GM19023 (cell line): ENCODE results near the gene NT5DC3.

ENCODE experiments used
- ATAC-seq: cut with Tn5 transposase; IDR thresholded peaks from one replicate; pipeline ENCODE4 v1.9.1; 2021; ENCODE audit warnings: mild to moderate bottlenecking, moderate library complexity; ENCODE audit not compliant: unreplicated experiment

Gene NT5DC3

DNA sequence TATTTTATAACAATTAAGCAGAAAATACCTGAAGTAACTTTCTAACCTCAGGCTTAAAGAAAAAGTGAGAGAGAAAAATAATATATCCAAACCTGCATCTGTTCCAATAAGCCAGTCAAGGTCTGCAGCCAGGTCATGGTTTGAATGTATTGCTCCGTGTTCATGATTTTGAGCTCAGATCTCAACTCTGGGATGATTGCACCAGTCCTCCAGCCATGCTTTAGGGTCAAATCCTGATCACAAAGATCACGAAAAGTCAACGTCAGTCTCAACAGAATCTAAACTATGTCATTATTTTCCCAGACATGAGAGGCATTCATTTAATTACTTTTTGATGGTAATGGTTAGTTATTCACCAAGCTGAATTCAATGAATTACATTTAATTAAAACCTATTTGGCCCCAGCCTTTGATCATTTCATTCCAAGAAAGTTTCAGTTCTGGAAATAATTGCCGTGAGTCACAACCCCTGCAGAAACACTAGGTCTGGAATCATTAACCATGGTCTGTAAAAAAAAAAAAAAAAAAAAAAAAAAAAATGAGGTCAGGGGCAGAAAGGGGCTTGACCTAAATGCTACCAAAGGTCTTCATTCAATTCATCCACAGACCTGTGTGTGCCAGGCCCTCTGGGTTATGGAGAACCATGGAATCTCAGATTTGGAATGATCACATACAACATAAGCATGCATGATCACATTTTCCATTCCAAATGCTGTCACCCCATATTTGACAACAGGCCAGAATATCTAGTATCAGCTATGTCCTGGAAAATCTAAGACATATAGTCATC, 55.6 kb downstream of the NT5DC3 start:
- ATAC-seq, result no peak

GRCh38 chr12:103783744-103784664, 57.0 kb downstream of the NT5DC3 start:
- ATAC-seq, result no peak

- no peak for ATAC-seq
Measured at GRCh38 chr12:103782399-103782798, 58.6 kb downstream of the NT5DC3 start.

DNA sequence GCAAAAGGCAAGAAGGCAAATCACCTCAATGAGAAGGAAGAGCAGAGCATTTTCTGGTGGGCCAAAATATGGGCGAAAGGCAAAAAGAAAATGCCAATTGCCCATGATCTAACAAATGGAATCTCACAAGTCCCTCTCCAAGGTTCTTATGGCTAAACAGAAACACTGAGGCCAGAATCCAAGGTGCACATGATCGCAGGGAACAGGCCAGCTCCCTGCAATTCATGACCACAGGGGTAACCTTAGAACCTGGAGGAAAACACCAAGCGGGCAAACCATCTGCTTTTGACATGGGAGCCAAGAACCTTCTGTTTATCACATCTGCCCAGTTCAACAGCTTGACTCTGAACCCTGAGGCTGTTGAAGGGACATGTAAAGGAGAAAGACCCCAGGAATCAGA, 60.0 kb downstream of the NT5DC3 start:
- ATAC-seq, result no peak

DNA sequence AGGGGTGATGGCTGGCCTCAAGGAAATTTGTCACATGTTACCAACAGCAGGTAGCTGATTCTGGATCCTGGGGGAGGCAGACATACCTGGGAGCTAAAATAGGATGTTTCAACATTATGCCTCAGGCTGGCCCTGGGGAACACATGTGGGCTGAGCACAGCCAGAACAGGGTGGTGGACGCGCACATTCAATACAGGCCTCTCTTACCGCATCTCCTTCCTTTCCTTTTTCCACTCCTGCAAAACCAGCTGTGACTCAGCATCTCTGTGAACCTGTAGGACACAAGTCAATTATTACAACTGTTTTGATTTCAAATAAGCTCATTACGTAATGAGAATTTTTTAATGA, 61.0 kb downstream of the NT5DC3 start:
- ATAC-seq, result no peak

DNA sequence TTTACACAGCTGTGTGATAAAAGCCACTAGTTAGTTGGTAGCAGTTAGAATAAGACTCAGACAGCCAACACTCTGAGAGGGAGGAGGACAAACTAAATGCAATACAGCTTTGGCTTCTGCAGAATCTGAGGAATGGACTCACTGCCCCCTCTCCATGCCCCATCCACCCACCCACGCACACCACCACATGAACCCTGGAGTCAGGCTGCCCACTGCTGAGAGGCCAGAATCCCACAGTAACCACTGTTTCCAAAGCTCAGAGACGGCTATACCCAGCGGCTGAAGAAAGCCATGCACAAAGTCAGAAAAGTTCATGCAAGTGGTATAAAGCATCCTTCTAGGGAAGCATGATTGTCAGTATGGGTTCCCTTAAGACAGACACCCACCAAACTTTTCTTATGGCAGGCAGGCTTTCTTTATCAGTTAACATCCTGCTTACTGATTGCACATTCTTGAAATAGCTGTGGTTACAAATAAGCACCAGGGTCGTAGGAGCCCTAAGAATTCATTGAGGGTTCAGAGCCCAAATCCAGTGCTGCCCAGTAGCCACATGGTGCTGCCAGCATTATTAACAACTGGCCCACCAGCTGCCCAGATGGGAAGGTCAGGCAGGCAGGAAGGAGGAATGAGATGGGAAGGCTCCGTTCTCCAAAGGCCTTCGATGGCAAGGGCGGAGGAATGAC, 61.5 kb downstream of the NT5DC3 start:
- ATAC-seq, result no peak

DNA sequence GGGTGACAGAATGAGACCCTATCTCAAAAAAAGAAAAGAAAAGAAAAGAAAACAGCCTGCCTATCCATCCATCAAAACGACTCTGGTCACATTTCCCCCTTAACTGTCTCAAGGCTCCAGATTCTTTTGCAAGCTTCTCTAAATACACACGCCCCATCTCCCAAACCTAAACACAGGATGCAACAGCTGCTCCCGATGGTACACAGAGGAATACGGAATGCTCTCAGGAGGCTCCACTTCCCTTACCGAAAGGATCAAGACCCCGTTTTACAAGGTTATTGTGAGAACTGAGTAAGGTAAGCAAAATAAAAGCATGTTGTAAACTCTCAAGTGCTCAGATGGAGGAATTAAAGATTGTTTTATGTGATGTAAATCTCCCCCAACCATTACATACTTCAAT, 62.3 kb downstream of the NT5DC3 start:
- ATAC-seq, result no peak

GRCh38 chr12:103774977-103775560, 66.0 kb downstream of the NT5DC3 start:
- ATAC-seq, result no peak

DNA sequence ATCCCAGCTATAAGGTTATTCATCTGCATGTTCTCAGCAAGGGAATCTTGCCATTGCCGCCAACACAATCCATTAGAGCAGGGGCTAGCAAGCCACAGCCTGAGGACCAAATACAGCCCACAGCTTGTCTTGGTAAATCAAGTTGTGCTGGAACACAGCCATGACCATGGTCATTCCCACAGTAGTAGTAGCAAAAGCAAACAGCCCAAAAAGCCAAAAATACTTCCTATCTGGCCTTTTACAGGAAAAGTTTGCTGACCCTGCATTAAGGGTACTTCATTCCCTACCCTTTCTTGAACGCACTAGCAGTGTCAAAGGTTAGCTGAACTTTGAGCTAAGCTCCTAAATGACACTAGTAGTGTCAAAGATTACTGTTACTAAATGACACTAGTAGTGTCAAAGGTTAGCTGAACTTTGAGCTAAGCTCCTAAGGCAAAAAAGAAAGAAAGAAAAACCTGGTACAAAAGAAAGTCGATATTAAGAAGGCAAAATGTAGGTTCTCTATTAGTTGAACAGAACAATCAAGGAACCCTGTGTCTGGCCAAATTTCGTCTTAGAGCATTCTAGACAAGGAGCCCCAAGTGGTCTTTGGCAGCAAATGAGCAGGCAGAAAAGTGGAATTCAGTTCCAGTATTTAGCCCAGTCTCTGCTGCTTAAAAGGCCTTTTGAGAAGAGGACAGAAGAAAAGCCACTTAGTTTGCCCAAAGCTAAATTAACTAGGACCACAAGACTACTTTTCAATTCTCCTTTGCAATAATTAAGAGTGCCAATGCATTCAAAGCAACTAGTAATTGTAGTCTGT, 67.7 kb downstream of the NT5DC3 start:
- no peak for ATAC-seq

- ATAC-seq, result no peak
Measured at GRCh38 chr12:103772367-103773108, 68.5 kb downstream of the NT5DC3 start.

DNA sequence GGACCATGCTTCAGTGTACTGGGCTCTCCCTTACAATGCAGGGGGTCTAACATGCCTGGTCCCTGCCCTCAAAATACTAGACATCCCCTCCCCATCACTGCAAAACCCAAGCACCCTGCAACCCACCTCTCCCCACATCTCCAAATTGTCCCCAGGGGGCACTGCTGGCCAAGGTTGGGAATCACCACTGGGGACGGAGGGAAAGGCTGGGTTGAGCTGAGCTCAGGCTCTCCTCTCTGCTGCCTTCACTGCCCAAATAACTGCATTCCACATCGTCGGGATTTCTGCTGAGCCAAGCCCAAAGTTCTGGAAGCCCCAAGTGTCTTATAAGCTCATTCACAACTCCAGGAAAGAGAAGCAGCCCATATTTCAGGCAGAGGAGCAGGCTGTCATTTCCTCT, 69.6 kb downstream of the NT5DC3 start:
- ATAC-seq, result no peak

DNA sequence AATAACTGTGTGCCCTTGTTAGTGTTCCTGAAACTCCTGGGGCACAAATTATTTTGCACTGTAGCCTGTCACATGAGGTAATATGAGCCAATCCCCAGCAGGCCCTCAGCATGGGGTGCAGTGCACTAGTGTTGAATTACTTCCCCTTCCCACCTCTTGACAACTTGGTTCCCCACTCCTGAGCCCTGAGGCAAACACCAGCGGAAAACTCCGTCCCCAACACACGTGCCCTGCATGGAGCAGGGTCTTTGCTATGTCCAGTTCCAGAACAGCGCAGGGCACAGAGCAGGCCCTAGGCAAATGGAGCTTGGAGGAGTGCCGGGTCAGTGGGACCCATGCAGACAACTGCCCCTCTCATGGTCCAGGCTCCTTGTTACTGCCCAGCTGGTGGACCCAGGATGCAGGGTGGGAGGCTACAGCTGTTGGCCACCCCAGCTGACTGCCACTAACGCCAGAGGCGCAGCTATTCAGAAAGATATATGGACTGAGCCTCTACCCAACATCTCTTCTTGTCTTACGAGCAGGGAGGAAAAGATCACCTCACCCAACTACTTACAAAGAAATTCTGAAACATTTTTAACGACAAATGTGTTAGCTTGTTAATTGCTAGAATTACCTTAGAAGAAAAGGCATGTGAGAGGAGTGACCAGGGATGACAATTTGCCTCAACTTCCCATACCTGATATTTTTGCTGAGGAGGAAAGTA, 71.6 kb downstream of the NT5DC3 start:
- no peak for ATAC-seq

DNA sequence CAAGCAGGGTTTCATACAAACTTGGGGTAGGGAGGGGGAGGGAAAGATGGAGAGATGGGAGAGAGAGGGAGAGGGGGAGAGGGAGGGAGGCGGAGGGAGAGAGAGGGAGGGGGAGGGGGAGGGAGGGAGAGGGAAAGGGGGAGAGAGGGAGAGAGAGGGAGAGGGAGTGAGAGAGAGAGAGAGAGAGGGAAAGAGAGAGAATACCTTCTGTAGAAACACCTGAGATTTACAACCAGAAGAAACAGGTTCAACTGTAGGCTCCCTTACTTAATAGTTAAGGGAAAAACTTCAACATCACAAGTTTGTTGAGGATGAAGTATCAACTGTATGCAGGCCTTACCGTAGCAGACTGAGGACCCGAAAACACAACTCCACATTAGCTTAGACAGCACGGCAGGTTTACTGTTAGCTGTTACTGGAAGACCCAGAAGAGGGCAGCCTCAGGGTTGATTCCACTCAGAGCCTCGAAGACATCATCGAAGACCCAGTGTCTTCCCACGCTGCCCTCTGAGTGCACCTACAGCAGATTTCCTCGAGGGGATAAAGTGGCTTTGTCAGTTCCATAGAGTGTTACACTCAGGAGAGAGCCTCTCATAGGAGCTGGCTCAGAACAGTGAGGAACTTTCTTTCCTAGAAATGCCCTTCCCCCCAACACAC, 72.4 kb downstream of the NT5DC3 start:
- no peak for ATAC-seq

DNA sequence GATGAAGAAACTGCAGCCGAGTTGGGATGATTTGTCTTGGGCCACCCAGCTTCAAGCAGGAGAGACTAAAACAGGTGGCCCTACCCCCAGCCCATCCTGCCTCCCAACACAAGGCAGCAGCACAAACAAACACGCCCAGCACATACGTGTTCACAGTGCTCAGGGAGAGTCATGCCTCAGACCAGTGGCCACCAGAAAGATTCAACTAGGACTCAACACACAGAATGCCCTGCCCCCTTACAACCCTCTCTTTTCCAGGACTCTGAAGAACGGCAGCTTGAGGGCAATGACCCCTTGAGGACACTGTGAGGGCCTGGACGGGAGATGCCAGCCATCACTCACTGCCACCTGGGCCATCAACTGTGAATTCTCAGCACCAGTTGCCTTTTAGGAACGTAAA, 75.0 kb downstream of the NT5DC3 start:
- no peak for ATAC-seq

GRCh38 chr12:103765322-103765721, 75.7 kb downstream of the NT5DC3 start:
- ATAC-seq, result no peak

DNA sequence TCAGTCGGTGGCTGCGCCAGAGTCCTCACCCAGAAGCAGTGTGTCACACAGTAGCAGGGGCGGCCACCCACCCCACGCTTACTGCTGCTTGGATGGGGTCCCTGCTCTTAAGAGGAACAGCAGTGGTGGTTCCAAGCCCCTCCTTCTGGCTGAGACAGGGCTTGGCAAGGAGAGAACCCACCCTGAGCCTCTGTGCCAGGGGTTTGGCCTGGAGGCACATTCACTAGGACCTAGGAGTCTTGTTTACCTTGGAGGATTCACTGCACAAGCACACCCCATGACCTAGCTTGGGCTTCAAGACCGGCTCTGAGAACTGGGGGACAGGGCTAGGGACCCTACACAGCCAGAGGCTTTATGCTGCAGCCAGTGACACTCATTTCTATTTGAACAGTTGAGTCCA, 78.6 kb downstream of the NT5DC3 start:
- ATAC-seq, result no peak

DNA sequence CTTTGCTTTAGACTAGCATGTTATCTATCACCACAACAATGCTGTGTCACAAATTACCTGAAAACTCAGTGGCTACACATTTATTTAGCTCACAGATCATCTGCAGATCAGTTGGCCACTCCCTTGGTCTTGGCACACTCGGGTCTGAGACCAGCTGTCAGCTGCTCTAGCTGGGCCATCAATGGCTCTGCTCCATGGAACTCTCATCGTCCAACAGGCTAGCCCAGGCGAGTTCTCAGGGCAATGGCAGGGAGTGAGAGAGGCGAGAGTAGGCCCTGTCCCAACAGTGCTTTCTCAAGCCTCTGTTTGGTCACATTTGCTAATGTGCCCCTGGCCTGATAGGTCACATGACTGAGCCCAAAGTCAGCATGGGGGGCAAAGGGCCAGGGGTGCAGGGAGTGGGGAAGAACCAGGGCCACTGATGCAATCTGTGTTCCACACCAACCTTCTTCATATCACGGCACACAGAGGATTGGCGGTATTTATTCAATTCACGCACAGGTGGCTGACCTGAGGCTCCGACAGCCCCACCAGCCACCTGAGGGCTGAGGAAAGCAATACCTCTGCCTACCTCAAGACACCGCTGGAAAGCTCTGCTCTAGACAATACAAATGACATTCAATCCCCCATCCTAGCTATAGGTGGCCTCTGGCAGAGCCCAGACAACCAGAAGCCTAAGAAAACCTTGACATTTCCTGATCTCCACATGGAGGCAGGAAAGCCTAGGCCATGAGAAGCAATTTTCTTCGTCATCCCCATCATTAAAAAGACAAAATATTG, 82.5 kb downstream of the NT5DC3 start:
- no peak for ATAC-seq

DNA sequence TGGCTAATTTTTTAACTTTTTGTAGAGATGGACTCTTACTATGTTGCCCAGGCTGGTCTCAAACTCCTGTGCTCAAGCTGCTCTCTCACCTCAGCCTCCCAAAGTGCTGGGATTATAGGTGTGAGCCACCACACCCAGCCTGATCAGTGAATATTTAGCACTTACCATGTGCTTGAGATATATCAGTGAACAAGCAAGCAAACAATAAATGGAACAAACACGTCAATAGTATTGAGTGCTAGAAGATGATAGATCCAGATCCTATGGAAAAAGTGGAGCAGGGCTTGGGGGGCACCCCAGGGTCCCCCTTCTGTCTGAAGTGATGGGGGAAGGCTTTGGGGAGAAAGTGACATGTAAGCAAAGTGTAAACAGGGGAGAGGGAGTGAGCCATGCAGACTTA, 83.8 kb downstream of the NT5DC3 start:
- no peak for ATAC-seq
